Stomach (tissue), 9 donors: Measurements from ENCODE around the gene SSTR5. TPM values are rescaled to one million over a fixed set of nuclear protein-coding genes. Genes with fewer than 3 reads are reported as not detected.
A peak's percentile ranks its signal among the peaks of the same experiment; 100 is the strongest.

ENCODE experiments used
- DNase-seq, 2 donors: peaks; one replicate each; pipeline versions ENCODE4 v3.0.0 to v3.0.0-alpha.2; 2013 to 2019
- H3K27ac ChIP-seq, 5 donors: fragments of 200-600 bp in 4 of 5; sonication (generic) in 4 of 5; one replicate each; pipeline ENCODE4 v1.5.1; 2013 to 2019; ENCODE audit warnings: mild to moderate bottlenecking in 1 of 5, moderate library complexity in 1 of 5
- H3K27me3 ChIP-seq, 3 donors: fragments of 200-600 bp; sonication (generic); one replicate each; pipeline ENCODE4 v1.5.1; 2017 to 2019; ENCODE audit warnings: mixed run types in 1 of 3
- H3K36me3 ChIP-seq, 4 donors: fragments of 200-600 bp; sonication (generic); 1 replicate in 3 of 4; 2 replicates in 1 of 4; pipeline ENCODE4 v1.5.1; 2016 to 2019
- H3K4me1 ChIP-seq, 4 donors: fragments of 200-600 bp; sonication (generic); one replicate each; pipeline ENCODE4 v1.5.1; 2016 to 2019
- H3K4me3 ChIP-seq, 4 donors: fragments of 200-600 bp; sonication (generic) in 3 of 4; one replicate each; pipeline ENCODE4 v1.5.1; 2016 to 2019; ENCODE audit warnings: mild to moderate bottlenecking in 1 of 4
- H3K9me3 ChIP-seq, 4 donors: fragments of 200-600 bp; sonication (generic); one replicate each; pipeline ENCODE4 v1.5.1; 2016 to 2019
- CTCF ChIP-seq, 7 experiments: fragments of 450-650 bp in 4 of 7; fragments of 200-600 bp in 3 of 7; sonication (generic) in 3 of 7; IDR thresholded peaks; one replicate each; pipeline ENCODE4 v1.5.1; 2016 to 2019; ENCODE audit warnings: antibody characterized with exemption in 7 of 7, control low read depth in 2 of 7, mild to moderate bottlenecking in 1 of 7
- EP300 ChIP-seq: sonication (generic); formaldehyde crosslinking; IDR thresholded peaks from one replicate; pipeline ENCODE4 v1.6.1; 2017; ENCODE audit warnings: antibody characterized with exemption
- POLR2A ChIP-seq, 4 donors: fragments of 450-650 bp; IDR thresholded peaks; one replicate each; pipeline ENCODE4 v1.6.1; 2016; ENCODE audit warnings: antibody characterized with exemption in 4 of 4, control low read depth in 2 of 4, mild to moderate bottlenecking in 1 of 4, moderate library complexity in 1 of 4
- POLR2AphosphoS5 ChIP-seq, 3 donors: sonication (generic); formaldehyde crosslinking; IDR thresholded peaks; one replicate each; pipeline ENCODE4 v1.6.1; 2016; ENCODE audit warnings: antibody characterized with exemption in 3 of 3
- WGBS, 5 donors: extraction: QIAGEN DNeasy Blood & Tissue Kit in 3 of 5; methylation state at CpG; one replicate each; pipeline versions ENCODE4 v1.1.5 to v1.1.7; 2013 to 2018; 5-methylcytosine and 5-hydroxymethylcytosine counted together
- intact Hi-C: fragments of 100-400 bp; cut with DNase I; formaldehyde crosslinking; loops from one replicate; pipeline ENCODE4 v1.15.1; 2023; ENCODE audit warnings: low total_unique reads
- polyA plus RNA-seq, 3 donors: library from polyadenylated mRNA; stranded (reverse); fragments of 200-250 nt; gene quantifications; one replicate each; pipeline ENCODE4 v1.2.3, GENCODE V29; 2013
- total RNA-seq, 5 donors: library from RNA; depleted of rRNA; stranded (reverse); fragments of >200 nt; gene quantifications; one replicate each; pipeline versions ENCODE4 v1.1.0 to v1.2.3, GENCODE V29; 2014 to 2016
- donor health status: healthy with polysubstance abuse.
- donor health status: Bipolar disorder and iron deficiency.
- donor health status: healthy.

Gene SSTR5
- total and polyA plus RNA-seq, 8 donors, result 0.13 TPM; not detected in 7

GRCh38 chr16:1053121-1053521 is 19.4 kb upstream of the SSTR5 start:
- H3K27me3 ChIP-seq, result peaks cover 4 to 99% (median 53%) of the 10 kb centered on the region in 3 donors
- no peak for DNase-seq
- no peaks in the 10 kb centered on the region for H3K36me3 ChIP-seq
- no peak overlapping the region for H3K4me3 ChIP-seq
- H3K9me3 ChIP-seq, result peaks cover 0 to 13% (median 11%) of the 10 kb centered on the region in 4 donors
- intact Hi-C loops, result loop anchor here (5.0 kb wide), 1 partner anchor 341 kb away; no protein-coding TSS in a partner anchor
- TF ChIP-seq EP300 (no peak), POLR2AphosphoS5 (IDR thresholded peaks at IDR 0.05) (no peak), POLR2A (IDR thresholded peaks at IDR 0.05) (no peak), CTCF (IDR thresholded peaks at IDR 0.05) (no peak)
- WGBS, 5 donors, result 60 to 79% (median 65%) methylated on average over 6 to 14 of the region's 14 CpGs
- H3K27ac ChIP-seq, result no peak overlapping the region
- H3K4me1 ChIP-seq, result peaks cover 0 to 17% (median 13%) of the 10 kb centered on the region in 4 donors

- Histone ChIP-seq H3K9me3 (peaks cover 0 to 15% (median 12%) of the 10 kb centered on the region in 4 donors), H3K36me3 (no peaks in the 10 kb centered on the region), H3K27ac (no peak overlapping the region), H3K27me3 (peaks cover 6 to 99% (median 50%) of the 10 kb centered on the region in 3 donors), H3K4me1 (peaks cover 0 to 11% (median 7%) of the 10 kb centered on the region in 4 donors), H3K4me3 (no peak overlapping the region)
- TF ChIP-seq POLR2AphosphoS5 (IDR thresholded peaks at IDR 0.05) (no peak), EP300 (no peak), POLR2A (IDR thresholded peaks at IDR 0.05) (no peak), CTCF (IDR thresholded peaks at IDR 0.05) (no peak)
- intact Hi-C loops, result loop anchor here (5.0 kb wide), 1 partner anchor 342 kb away; no protein-coding TSS in a partner anchor
- WGBS, 5 donors, result 74 to 84% (median 81%) methylated on average over 12 to 21 of the region's 21 CpGs
- DNase-seq, result no peak
These were observed 18.7 kb upstream of the SSTR5 start for GRCh38 chr16:1053700-1054368.

GRCh38 chr16:1054660-1055556 is 17.6 kb upstream of the SSTR5 start:
- TF ChIP-seq POLR2AphosphoS5 (IDR thresholded peaks at IDR 0.05), result no peak
- peak in 5 of 7 experiments; percentile 48 to 80 (median 75) for TF ChIP-seq CTCF (IDR thresholded peaks at IDR 0.05)
- H3K4me1 ChIP-seq, result peaks cover 0 to 11% (median 6%) of the 10 kb centered on the region in 4 donors
- H3K4me3 ChIP-seq, result no peak overlapping the region
- H3K36me3 ChIP-seq, result no peaks in the 10 kb centered on the region
- peaks cover 6 to 94% (median 52%) of the 10 kb centered on the region in 3 donors for H3K27me3 ChIP-seq
- DNase-seq, result peak; percentile 68 to 84
- H3K27ac ChIP-seq, result no peak overlapping the region
- H3K9me3 ChIP-seq, result peaks cover 0 to 24% (median 16%) of the 10 kb centered on the region in 4 donors
- WGBS, 5 donors, result 16 to 33% (median 19%) methylated on average over 12 to 34 of the region's 34 CpGs
- intact Hi-C loops, result loop anchor here (5.0 kb wide), 2 partner anchors 243 to 343 kb away; no protein-coding TSS in a partner anchor

GRCh38 chr16:1055557-1055924 is 17.0 kb upstream of the SSTR5 start:
- Histone ChIP-seq H3K27ac (no peak overlapping the region), H3K27me3 (peaks cover 6 to 94% (median 52%) of the 10 kb centered on the region in 3 donors), H3K36me3 (no peaks in the 10 kb centered on the region), H3K4me1 (peaks cover 0 to 11% (median 6%) of the 10 kb centered on the region in 4 donors), H3K9me3 (peaks cover 0 to 24% (median 16%) of the 10 kb centered on the region in 4 donors), H3K4me3 (no peak overlapping the region)
- TF ChIP-seq POLR2AphosphoS5 (IDR thresholded peaks at IDR 0.05), result no peak
- TF ChIP-seq CTCF (IDR thresholded peaks at IDR 0.05), result no peak
- TF ChIP-seq EP300, result no peak
- TF ChIP-seq POLR2A (IDR thresholded peaks at IDR 0.05), result no peak
- DNase-seq, result no peak
- WGBS, 5 donors, result 61 to 66% (median 62%) methylated on average over 6 to 13 of the region's 13 CpGs
- intact Hi-C loops, result loop anchor here (5.0 kb wide), 1 partner anchor 243 kb away; no protein-coding TSS in a partner anchor
